ENCODE results near the gene RTP2. TPM values are rescaled to one million over a fixed set of nuclear protein-coding genes. Genes with fewer than 3 reads are reported as not detected.

Gene RTP2
- total RNA-seq, 2 experiments from 2014 or later: not detected

DNA sequence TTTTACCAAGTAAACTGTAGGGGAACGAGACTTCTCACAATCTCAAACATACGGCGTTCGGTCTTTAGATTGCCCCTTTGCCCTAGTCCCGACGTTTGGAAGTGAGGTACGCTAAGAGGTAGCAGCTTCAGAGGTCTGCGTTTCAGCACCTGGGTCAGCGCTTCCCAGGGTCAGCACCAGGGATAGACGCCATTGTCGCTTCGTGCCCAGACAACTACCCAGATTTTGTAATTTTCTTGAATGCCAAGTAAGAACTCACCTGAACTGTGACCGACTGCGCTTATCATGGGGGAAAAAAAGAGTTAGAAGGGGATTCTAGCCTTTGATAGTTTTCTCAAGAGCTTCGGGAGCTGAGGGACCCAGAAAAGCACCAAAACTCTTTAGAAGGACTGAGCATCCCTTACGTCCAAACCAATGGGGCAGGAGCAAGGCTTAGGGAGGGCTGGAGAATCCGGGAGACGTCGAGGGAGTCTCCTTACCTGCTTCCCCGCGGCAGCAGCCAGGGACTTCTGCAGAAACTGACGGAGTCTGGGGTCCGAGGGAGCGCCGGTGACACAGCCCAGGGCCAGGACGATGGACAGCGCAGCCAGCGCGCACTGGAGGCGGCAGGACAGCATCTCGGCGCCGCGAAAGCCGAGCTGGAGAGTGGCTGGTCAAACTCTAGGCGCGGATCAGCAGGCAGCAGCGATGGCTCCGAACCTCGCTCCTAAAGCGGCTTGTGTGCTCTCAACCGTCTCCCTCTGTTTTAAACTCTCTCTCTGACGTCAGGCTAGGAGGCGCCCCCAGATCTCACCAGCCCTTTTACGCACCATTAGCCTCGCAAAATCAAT lies 32.5 kb downstream of the RTP2 start, which contains the start of gene SST:
Gene SST (minus strand): TSS at position 720 of the 830 bp plus-strand sequence. CDS start 103 bp downstream, at position 617.
- DNase-seq (peak; percentile 52), ATAC-seq (no peak)
- Mint-ChIP-seq H3K27ac (no peak within 1 kb of the TSS), H3K4me1 (ENCODE audit: low read depth) (peaks cover 7% of the 10 kb centered on the region), H3K9me3 (no peaks in the 10 kb centered on the region), H3K4me3 (no peak within 1 kb of the TSS), H3K27me3 (peaks cover 44% of the 10 kb centered on the region), H3K36me3 (ENCODE audit: low read depth) (no peaks in the 10 kb centered on the region)
- no peak for TF ChIP-seq CTCF (IDR thresholded peaks at IDR 0.05)
- intact Hi-C loops (cut with micrococcal nuclease): loop anchor here (10.0 kb wide), 1 partner anchor 445 kb away; no protein-coding TSS in a partner anchor
- CTCF ChIA-PET: interaction anchor here (0.6 to 5.6 kb wide), 5 partner anchors 10 to 1262 kb away, joined by 3 to 44 read pairs (median 23); no protein-coding TSS in a partner anchor
- POLR2A ChIA-PET: interaction anchor here (1.7 kb wide), 1 partner anchor 59 kb away, joined by 5 read pairs; no protein-coding TSS in a partner anchor

GRCh38 chr3:187667526-187667925 lies 34.8 kb downstream of the RTP2 start:
- intact Hi-C loops (cut with micrococcal nuclease): no loop called here
- H3K4me1 Mint-ChIP-seq (ENCODE audit: low read depth): peaks cover 7% of the 10 kb centered on the region
- peaks cover 40% of the 10 kb centered on the region for H3K27me3 Mint-ChIP-seq
- H3K9me3 Mint-ChIP-seq: no peaks in the 10 kb centered on the region
- ATAC-seq (no peak), DNase-seq (no peak)
- no peaks in the 10 kb centered on the region for H3K36me3 Mint-ChIP-seq (ENCODE audit: low read depth)
- H3K27ac Mint-ChIP-seq: no peak overlapping the region
- CTCF ChIA-PET: interaction anchor here (1.0 to 5.6 kb wide), 8 partner anchors 12 to 348 kb away, joined by 3 to 44 read pairs (median 4); no protein-coding TSS in a partner anchor
- POLR2A ChIA-PET: interaction anchor here (0.6 kb wide), 1 partner anchor 417 kb away, joined by 3 read pairs; no protein-coding TSS in a partner anchor
- H3K4me3 Mint-ChIP-seq: no peak overlapping the region
- no peak for TF ChIP-seq CTCF (IDR thresholded peaks at IDR 0.05)

DNA sequence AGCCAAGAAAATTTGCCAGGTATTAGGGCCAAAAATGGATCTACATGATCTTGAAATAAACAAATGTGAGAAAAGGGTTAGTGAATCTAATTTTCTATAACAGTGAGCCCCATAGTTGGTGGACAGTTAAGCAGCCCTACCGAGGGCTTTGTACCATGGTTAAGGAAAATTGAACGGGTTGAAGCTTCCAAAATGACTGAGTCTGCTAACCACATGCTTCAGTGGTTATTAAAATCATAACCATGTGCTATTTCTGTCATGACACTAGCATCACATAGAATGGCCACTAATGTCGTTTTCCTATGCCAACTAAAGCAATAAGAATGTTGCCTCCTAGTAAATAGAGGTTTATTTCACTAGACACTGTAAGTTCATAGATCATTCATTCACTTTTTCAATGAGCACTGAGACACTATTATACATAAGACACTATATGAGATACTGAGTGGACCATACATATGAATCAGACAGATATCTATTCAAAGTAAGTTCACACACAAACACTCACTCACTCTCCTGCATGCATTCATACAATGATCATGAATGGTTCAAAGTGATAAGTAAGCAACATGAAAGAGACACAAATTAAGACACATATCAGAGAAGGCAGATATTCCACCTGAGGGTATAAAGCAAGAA lies 36.5 kb downstream of the RTP2 start:
- H3K27me3 Mint-ChIP-seq: peaks cover 42% of the 10 kb centered on the region
- peak; percentile 13 for ATAC-seq

GRCh38 chr3:187665010-187665409 lies 37.3 kb downstream of the RTP2 start:
- H3K36me3 Mint-ChIP-seq (ENCODE audit: low read depth): no peaks in the 10 kb centered on the region
- peaks cover 38% of the 10 kb centered on the region for H3K27me3 Mint-ChIP-seq
- ChIA-PET POLR2A (no interaction called here), CTCF (interaction anchor here (1.0 to 5.1 kb wide), 4 partner anchors 49 to 346 kb away, joined by 3 to 28 read pairs (median 13); no protein-coding TSS in a partner anchor)
- intact Hi-C loops (cut with micrococcal nuclease): no loop called here
- no peak overlapping the region for H3K4me3 Mint-ChIP-seq
- TF ChIP-seq CTCF (IDR thresholded peaks at IDR 0.05): no peak
- no peaks in the 10 kb centered on the region for H3K9me3 Mint-ChIP-seq
- H3K4me1 Mint-ChIP-seq (ENCODE audit: low read depth): peaks cover 7% of the 10 kb centered on the region
- ATAC-seq (peak; percentile 45), DNase-seq (no peak)
- H3K27ac Mint-ChIP-seq: no peak overlapping the region

More for the DNA sequence above, 36.5 kb downstream of the RTP2 start:
- TF ChIP-seq CTCF (IDR thresholded peaks at IDR 0.05): no peak
- no peaks in the 10 kb centered on the region for H3K9me3 Mint-ChIP-seq
- H3K4me1 Mint-ChIP-seq (ENCODE audit: low read depth): peaks cover 7% of the 10 kb centered on the region
- intact Hi-C loops (cut with micrococcal nuclease): no loop called here
- no peaks in the 10 kb centered on the region for H3K36me3 Mint-ChIP-seq (ENCODE audit: low read depth)
- no peak for DNase-seq
- no peak overlapping the region for H3K27ac Mint-ChIP-seq
- POLR2A ChIA-PET: no interaction called here
- H3K4me3 Mint-ChIP-seq: no peak overlapping the region
- CTCF ChIA-PET: interaction anchor here (1.2 to 5.1 kb wide), 2 partner anchors 50 to 347 kb away, joined by 3 to 23 read pairs; no protein-coding TSS in a partner anchor

Data from activated CD8-positive, alpha-beta T cell treated with anti-CD3 and anti-CD28 coated beads for 36 hours (primary cell).